ENCODE measurements around the gene SSC5D.

The SSC5D gene

GRCh38 chr19:55566823-55567222, 78.6 kb downstream of the SSC5D start:
- TF ChIP-seq, protein P1, sequence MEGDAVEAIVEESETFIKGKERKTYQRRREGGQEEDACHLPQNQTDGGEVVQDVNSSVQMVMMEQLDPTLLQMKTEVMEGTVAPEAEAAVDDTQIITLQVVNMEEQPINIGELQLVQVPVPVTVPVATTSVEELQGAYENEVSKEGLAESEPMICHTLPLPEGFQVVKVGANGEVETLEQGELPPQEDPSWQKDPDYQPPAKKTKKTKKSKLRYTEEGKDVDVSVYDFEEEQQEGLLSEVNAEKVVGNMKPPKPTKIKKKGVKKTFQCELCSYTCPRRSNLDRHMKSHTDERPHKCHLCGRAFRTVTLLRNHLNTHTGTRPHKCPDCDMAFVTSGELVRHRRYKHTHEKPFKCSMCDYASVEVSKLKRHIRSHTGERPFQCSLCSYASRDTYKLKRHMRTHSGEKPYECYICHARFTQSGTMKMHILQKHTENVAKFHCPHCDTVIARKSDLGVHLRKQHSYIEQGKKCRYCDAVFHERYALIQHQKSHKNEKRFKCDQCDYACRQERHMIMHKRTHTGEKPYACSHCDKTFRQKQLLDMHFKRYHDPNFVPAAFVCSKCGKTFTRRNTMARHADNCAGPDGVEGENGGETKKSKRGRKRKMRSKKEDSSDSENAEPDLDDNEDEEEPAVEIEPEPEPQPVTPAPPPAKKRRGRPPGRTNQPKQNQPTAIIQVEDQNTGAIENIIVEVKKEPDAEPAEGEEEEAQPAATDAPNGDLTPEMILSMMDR (IDR thresholded peaks at IDR 0.05; ENCODE audit: low read depth, low read length): no peak
- no peak for DNase-seq (ENCODE audit: low read depth in 2 of 2)
- no peak overlapping the region for H3K4me3 ChIP-seq (replicated peaks in 1 of 2; ENCODE audit: low read depth in 2 of 2, low read length in 2 of 2)

GRCh38 chr19:55567708-55568328, 79.6 kb downstream of the SSC5D start:
- TF ChIP-seq, protein P1 (IDR thresholded peaks at IDR 0.05; ENCODE audit: low read depth, low read length): no peak
- no peak overlapping the region for H3K4me3 ChIP-seq (replicated peaks in 1 of 2; ENCODE audit: low read depth in 2 of 2, low read length in 2 of 2)

More at GRCh38 chr19:55567708-55568328, 79.6 kb downstream of the SSC5D start:
- DNase-seq (ENCODE audit: low read depth in 2 of 2): no peak
